SK-N-MC (cell line): Measurements from ENCODE around the gene XRCC1.

Experiments used
- EZH2 ChIP-seq: fragments of 200-600 bp; sonication (generic); IDR thresholded peaks from one replicate; pipeline ENCODE4 v1.6.1; 2017; ENCODE audit warnings: antibody characterized with exemption
- FOXP2 ChIP-seq: optimal IDR thresholded peaks from 2 replicates; pipeline ENCODE3; 2011; ENCODE audit warnings: mild to moderate bottlenecking, moderate library complexity; ENCODE audit not compliant: insufficient read depth; ENCODE audit errors: extremely low read length, control extremely low read depth
- POLR2AphosphoS5 ChIP-seq: IDR thresholded peaks from 2 replicates; pipeline ENCODE4 v1.6.1; 2012; ENCODE audit warnings: mild to moderate bottlenecking, low read depth, low read length, borderline replicate concordance

DNA sequence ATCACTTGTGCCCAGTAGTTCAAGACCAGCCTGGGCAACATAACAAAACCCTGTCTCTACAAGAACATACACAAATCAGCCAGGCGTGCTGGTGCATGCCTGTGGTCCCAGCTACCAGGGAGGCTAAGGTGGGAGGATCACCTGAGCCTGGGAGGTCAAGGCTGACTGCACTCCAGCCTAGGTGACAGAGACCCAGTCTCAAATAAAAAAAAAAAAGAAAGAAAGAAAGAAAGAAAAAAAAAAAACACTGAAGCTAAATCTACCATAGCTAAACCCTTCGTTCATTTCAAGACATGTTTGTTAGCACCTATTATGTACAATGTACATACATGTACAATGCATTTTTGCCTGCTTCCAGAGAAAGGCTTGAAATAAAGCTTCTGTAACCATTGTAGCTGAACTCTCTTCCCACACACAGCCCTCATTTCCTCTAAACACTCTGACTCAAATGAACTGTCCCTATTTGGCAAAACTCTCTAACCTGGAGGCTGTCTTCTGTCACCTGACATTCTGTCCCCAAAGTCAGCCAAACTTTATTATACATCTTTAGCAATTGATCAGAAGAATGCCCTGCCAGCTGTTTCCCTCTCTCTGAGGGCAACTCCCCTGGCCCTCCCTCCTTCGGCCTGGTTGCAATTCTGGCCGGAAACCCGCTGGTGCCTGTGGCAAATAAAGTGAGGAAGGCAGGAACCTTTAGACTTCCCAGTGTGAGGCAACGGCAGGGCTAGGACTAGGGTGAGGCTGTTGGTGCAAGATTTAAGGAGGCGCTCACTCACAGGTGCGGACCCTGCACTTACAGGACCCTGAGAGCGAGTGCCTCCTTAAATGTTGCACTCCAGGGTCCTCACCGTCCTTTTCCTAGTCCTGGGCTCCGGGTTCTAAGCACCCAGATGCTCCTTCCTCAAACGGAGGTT is 50.1 kb downstream of the XRCC1 start:
- TF ChIP-seq EZH2, result no peak
- no peak for TF ChIP-seq POLR2AphosphoS5
- TF ChIP-seq FOXP2, result no peak
